GM10847 (cell line): Measurements from ENCODE around the gene ZNF653.

Experiments
- POLR2A ChIP-seq: IDR thresholded peaks from 2 replicates; pipeline ENCODE4 v1.6.1; 2011; ENCODE audit not compliant: insufficient read length; ENCODE audit errors: extremely low read depth

Gene ZNF653, protein sequence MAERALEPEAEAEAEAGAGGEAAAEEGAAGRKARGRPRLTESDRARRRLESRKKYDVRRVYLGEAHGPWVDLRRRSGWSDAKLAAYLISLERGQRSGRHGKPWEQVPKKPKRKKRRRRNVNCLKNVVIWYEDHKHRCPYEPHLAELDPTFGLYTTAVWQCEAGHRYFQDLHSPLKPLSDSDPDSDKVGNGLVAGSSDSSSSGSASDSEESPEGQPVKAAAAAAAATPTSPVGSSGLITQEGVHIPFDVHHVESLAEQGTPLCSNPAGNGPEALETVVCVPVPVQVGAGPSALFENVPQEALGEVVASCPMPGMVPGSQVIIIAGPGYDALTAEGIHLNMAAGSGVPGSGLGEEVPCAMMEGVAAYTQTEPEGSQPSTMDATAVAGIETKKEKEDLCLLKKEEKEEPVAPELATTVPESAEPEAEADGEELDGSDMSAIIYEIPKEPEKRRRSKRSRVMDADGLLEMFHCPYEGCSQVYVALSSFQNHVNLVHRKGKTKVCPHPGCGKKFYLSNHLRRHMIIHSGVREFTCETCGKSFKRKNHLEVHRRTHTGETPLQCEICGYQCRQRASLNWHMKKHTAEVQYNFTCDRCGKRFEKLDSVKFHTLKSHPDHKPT

DNA sequence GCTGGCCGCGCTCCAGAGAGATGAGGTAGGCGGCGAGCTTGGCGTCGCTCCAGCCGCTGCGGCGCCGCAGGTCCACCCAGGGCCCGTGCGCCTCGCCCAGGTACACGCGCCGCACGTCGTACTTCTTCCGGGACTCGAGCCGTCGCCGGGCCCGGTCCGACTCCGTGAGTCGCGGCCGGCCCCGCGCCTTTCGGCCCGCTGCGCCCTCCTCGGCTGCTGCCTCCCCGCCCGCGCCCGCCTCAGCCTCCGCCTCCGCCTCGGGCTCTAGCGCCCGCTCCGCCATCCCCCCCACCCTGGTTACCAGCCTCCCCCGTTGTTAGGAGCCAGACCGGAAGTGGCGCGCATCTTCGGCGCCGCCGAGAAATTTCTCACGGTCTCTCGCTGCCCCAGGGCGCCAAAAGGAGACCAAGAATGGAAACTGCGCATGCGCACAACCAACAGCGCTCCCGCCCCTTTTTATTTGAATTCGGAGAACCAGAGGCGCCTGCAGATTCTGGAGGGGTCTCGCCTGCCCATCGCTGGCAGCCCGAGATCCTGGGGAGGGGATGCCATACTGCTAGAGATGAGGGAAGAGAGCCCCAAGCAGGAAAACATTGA is at the start of gene ZNF653:
ZNF653 (minus strand) TSS at position 336 of the 597 bp plus-strand sequence; CDS start at position 283, 53 bp downstream.
- TF ChIP-seq POLR2A: no peak

- no peak for TF ChIP-seq POLR2A
These were observed 49.6 kb upstream of the ZNF653 start for GRCh38 chr19:11555246-11555645.

GRCh38 chr19:11554160-11554559 is 48.5 kb upstream of the ZNF653 start:
- no peak for TF ChIP-seq POLR2A

DNA sequence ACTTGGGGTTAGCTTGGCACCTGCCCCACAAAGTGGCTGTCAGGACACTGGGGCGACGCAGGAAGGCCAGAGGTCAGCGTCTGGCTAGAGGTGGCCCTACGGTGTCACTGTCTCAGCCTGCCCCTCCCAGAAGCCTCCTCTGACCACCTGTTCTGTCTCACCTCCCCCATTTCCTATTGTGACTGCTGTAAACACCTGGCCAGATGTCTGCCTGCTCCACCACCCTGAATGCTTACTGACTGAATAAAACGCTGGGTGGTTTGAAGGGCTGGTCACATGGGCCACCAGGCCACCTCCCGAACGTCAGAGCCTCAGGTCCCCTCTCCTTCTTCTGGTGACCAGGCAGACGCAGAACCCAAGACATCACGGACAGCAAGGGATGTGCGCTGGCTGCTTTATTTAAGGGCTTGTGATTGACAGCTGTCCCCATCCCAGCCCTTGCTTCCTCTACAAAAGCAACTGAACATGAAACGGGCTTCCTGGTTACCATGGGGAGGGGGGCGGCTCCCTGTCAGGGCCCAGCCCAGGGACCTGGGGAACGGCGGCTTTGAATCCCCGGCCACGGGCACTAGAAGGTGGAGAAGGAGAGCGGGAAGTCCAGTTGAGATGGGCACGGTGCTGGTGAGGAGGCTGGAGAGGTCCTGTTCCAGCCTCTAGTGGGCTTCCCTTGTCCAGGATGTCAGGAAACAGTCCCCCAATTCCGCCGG is 47.2 kb upstream of the ZNF653 start:
- TF ChIP-seq POLR2A: no peak

DNA sequence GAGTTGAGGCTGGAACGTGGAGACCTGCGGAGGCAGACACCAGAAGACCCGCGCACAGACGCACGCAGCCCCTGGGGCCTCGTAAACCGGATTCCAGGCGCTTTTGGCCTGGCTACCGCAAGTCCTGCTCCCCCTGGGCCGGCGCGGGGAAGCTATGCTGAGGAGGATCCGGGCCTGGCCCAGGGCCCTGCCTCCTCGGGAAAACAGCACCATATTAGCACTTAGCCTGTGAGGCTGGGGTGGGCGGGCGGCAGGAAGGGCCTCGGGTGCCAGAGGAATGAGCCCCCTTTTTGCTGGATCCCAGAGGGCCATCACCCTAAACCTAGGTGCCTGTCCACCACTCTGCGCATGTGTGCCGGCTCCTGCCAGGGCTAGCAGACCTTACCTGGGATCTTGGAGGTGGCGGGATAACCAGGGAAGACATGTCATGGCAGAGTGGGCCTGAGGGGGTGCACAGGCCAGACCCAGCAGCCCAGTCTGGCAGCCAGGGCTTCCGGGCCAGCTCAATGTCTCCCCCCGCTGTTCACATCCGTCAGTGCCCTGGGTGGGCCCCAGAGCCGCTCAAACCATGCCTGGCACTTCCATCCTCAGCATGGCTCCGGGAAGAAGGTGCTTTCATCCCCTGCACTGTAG is 46.1 kb upstream of the ZNF653 start:
- no peak for TF ChIP-seq POLR2A

GRCh38 chr19:11550265-11550664 is 44.6 kb upstream of the ZNF653 start:
- TF ChIP-seq POLR2A: no peak

- no peak for TF ChIP-seq POLR2A
These were observed 43.8 kb upstream of the ZNF653 start for GRCh38 chr19:11549386-11549953.

- TF ChIP-seq POLR2A: no peak
These were observed 42.5 kb upstream of the ZNF653 start for GRCh38 chr19:11547929-11548700.

DNA sequence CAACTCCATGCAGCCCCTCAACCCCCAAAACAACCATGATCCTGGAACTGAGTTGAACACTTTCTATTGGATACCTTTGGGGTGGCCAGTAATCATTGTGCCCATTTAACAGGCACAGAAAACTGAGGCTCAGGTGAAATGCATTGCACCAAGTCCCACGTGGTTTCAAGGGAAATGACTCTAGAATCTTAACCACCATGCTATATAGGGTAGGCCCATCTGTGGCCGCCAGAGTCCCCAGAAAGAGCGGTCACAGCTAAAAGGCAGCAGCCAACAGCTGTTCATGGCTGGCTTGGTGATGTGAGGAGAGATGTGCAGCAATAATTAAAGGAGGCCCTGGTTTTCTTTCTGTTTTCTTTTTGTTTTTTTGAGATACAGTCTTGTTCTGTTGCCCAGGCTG is 35.6 kb upstream of the ZNF653 start:
- TF ChIP-seq POLR2A: no peak

DNA sequence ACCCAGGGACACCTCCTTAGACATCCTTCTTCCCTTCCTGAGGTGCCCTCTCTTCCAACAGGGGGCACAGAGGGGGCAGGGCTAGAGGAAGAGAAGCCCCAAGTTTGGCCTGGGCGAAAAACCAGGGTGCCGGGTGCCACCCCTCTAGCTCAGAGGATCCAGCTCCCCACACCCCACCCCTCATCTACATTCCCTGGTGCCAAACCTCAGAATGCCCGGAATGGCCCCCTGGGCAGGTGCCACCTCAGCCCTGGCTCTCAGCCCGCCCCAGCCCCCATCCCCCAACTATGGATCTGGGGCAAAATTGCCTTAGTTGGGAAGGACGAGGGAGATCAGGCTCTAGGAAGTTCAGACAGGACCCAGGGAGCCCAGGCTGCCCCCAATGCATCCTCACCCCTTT is 35.0 kb upstream of the ZNF653 start:
- TF ChIP-seq POLR2A: no peak

GRCh38 chr19:11539495-11540365 is 34.1 kb upstream of the ZNF653 start:
- no peak for TF ChIP-seq POLR2A

- TF ChIP-seq POLR2A: no peak
These were observed 32.8 kb upstream of the ZNF653 start, which contains the start of gene CNN1 for GRCh38 chr19:11538232-11539036. CNN1 (plus strand) TSS chr19:11538851; CDS start chr19:11538928, 77 bp downstream.
